Measurements from ENCODE around the gene ADCYAP1. TPM values are rescaled to one million over a fixed set of nuclear protein-coding genes. Genes with fewer than 3 reads are reported as not detected.

Gene ADCYAP1
- total RNA-seq, 1 donor from 2014 or later = 1.5 TPM

DNA sequence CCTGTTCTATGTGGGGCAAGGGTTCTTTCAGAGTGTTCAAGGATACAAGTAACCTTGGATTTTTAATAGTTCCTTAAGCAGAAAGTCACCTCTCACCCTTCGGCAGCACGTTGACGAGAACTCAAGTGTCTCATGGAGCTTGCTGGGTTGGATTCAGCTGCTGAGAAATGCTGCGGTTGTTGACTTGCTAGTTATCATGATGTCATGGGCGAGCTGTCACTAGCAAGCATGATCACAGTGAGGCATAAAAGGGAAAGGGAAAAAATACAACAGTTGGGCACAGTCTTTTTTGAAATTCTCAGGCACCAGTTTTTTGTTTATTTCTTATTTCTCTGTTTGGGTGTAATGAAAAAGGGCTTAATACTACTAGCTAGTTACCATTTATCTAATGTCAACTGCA lies 53.2 kb downstream of the ADCYAP1 start:
- Histone ChIP-seq H3K4me3 (no peak overlapping the region), H3K4me1 (no peaks in the 10 kb centered on the region), H3K27ac (no peak overlapping the region), H3K27me3 (peaks cover 5% of the 10 kb centered on the region), H3K9me3 (no peaks in the 10 kb centered on the region), H3K36me3 (no peaks in the 10 kb centered on the region)
- no peak for ATAC-seq
- no peak for DNase-seq
- TF ChIP-seq, protein P1, sequence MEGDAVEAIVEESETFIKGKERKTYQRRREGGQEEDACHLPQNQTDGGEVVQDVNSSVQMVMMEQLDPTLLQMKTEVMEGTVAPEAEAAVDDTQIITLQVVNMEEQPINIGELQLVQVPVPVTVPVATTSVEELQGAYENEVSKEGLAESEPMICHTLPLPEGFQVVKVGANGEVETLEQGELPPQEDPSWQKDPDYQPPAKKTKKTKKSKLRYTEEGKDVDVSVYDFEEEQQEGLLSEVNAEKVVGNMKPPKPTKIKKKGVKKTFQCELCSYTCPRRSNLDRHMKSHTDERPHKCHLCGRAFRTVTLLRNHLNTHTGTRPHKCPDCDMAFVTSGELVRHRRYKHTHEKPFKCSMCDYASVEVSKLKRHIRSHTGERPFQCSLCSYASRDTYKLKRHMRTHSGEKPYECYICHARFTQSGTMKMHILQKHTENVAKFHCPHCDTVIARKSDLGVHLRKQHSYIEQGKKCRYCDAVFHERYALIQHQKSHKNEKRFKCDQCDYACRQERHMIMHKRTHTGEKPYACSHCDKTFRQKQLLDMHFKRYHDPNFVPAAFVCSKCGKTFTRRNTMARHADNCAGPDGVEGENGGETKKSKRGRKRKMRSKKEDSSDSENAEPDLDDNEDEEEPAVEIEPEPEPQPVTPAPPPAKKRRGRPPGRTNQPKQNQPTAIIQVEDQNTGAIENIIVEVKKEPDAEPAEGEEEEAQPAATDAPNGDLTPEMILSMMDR (IDR thresholded peaks at IDR 0.05) = no peak
- intact Hi-C loops (cut with DNase I) = no loop called here

DNA sequence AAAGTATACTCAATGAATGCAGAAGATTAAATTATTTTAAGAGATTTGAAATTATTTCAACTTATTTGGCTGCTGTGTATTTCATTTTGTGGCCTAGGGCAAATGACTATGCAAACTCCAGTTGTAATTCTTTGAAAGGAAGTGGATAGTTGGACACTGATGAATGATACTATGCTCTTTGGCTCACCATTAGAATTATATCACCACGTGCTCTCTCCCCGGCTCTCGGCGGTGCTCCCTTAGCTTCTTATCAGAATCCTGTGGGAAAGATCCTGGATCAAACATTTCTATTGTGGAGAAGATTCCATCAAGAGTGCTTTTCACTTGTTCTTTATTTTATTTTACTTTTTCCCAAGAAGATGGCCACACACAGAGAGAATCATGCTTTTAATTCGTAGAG lies 55.2 kb downstream of the ADCYAP1 start:
- H3K27ac ChIP-seq = no peak overlapping the region
- H3K36me3 ChIP-seq = no peaks in the 10 kb centered on the region
- DNase-seq (no peak), ATAC-seq (no peak)
- H3K4me3 ChIP-seq = no peak overlapping the region
- no peaks in the 10 kb centered on the region for H3K9me3 ChIP-seq
- intact Hi-C loops (cut with DNase I) = loop anchor here (10.0 kb wide), 1 partner anchor 95 kb away; no protein-coding TSS in a partner anchor
- TF ChIP-seq, protein P1 (IDR thresholded peaks at IDR 0.05) = no peak
- peaks cover 1% of the 10 kb centered on the region for H3K27me3 ChIP-seq
- H3K4me1 ChIP-seq = no peaks in the 10 kb centered on the region

Other genes with a start within 250 kb of the ADCYAP1 start
- 4.6 TPM for gene TYMS, start 247.2 kb upstream of the ADCYAP1 start, total RNA-seq
- 96.2 TPM for gene ENOSF1, start 192.2 kb upstream of the ADCYAP1 start, total RNA-seq
- gene YES1, start 92.6 kb upstream of the ADCYAP1 start, total RNA-seq = 56.0 TPM

Data from upper lobe of right lung (tissue), 1 donor.